ENCODE measurements around the gene SPRR3.

- TF ChIP-seq CTCF (IDR thresholded peaks at IDR 0.05; ENCODE audit: low read length): no peak
- TF ChIP-seq EZH2 (IDR thresholded peaks at IDR 0.05; ENCODE audit: borderline replicate concordance, low read length): no peak
These were observed 38.6 kb upstream of the SPRR3 start for GRCh38 chr1:152962876-152963415.

All from OCI-LY1 (cell line).